ENCODE data around the gene SPATA32. TPM values are rescaled to one million over a fixed set of nuclear protein-coding genes. Genes with fewer than 3 reads are reported as not detected.

The SPATA32 gene
- total RNA-seq, 1 donor from 2014 or later = not detected

DNA sequence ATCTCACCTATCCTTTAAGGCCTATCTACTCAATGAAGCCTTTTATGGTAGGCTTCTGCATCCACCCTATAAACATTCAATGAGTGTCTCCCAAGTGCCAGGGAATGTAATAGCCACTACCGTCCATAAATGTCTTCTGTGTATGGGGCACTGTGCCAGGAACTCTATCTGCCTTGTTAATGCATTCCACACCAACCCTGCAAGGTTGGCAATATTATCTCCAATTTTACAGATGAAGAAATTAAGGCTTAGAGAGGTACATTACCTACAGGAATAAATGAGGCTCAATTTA, 34.9 kb upstream of the SPATA32 start:
- Mint-ChIP-seq H3K9me3 (no peaks in the 10 kb centered on the region), H3K27ac (no peak overlapping the region), H3K27me3 (ENCODE audit: low read depth) (no peaks in the 10 kb centered on the region), H3K4me3 (no peak overlapping the region), H3K4me1 (peaks cover 49% of the 10 kb centered on the region), H3K36me3 (no peaks in the 10 kb centered on the region)
- TF ChIP-seq, protein P1, sequence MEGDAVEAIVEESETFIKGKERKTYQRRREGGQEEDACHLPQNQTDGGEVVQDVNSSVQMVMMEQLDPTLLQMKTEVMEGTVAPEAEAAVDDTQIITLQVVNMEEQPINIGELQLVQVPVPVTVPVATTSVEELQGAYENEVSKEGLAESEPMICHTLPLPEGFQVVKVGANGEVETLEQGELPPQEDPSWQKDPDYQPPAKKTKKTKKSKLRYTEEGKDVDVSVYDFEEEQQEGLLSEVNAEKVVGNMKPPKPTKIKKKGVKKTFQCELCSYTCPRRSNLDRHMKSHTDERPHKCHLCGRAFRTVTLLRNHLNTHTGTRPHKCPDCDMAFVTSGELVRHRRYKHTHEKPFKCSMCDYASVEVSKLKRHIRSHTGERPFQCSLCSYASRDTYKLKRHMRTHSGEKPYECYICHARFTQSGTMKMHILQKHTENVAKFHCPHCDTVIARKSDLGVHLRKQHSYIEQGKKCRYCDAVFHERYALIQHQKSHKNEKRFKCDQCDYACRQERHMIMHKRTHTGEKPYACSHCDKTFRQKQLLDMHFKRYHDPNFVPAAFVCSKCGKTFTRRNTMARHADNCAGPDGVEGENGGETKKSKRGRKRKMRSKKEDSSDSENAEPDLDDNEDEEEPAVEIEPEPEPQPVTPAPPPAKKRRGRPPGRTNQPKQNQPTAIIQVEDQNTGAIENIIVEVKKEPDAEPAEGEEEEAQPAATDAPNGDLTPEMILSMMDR (IDR thresholded peaks at IDR 0.05; ENCODE audit: unreplicated experiment) = no peak
- no peak for DNase-seq (ENCODE audit: low spot score in 2 of 2, unreplicated experiment in 2 of 2)

DNA sequence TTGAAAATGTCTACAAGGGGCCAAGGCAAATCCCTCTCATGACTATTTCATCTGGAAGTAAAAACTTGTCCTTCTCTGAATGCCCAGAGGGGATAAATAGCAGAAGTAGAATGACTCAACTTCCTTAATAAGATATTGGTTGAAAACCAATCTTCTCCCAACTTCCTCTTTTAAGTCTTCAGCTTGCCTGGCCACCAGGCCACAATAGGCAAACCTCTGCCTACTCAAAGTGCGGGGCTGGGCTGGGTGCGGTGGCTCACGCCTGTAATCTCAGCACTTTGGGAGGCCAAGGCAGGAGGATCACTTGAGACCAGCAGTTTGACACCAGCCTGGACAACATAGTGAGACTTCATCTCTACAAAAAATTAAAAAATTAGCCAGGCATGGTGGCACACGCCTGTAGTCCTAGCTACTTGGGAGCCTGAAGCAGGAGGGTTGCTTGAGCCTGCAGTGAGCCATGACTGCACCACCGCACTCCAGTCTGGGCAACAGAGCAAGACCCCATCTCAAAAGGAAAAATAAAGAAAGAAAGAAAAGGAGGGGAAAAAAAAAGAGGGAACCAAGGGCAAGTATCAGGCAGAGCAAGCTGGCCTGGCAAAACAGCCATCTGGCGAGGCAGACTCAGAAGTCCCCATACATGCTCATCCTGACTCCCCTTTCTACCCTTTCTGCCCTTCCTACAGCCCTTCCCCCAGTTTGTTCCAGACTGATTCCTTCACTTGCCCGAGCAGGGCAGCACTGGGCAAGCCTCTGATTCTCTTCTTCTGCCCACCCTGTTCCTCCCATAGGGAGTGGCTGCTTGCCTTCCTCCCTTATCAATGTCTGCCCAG, 34.3 kb upstream of the SPATA32 start:
- TF ChIP-seq, protein P1 (IDR thresholded peaks at IDR 0.05; ENCODE audit: unreplicated experiment) = no peak
- DNase-seq (ENCODE audit: low spot score in 2 of 2, unreplicated experiment in 2 of 2) = no peak
- Mint-ChIP-seq H3K36me3 (no peaks in the 10 kb centered on the region), H3K27ac (no peak overlapping the region), H3K27me3 (ENCODE audit: low read depth) (no peaks in the 10 kb centered on the region), H3K4me3 (no peak overlapping the region), H3K4me1 (peaks cover 49% of the 10 kb centered on the region), H3K9me3 (no peaks in the 10 kb centered on the region)

DNA sequence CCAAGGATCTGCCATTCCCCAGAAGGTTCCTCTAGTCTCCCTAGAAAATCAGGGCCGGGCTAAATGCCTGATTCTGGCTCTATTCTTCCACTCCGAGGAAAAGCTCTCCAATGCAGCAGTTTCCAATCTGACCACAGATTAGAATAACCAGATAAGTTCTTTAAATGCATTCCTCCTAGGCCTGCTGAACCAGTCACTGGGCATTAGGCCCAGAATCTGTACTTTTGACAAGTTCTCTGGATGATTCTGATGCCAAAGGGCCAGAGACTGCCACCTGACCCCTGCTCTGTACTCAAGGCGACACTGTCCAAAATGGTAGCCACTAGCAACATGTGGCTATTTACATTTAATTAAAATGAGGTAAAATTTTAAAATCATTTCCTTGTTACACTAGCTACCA, 32.6 kb upstream of the SPATA32 start:
- TF ChIP-seq, protein P1 (IDR thresholded peaks at IDR 0.05; ENCODE audit: unreplicated experiment) = no peak
- no peaks in the 10 kb centered on the region for H3K27me3 Mint-ChIP-seq (ENCODE audit: low read depth)
- no peaks in the 10 kb centered on the region for H3K9me3 Mint-ChIP-seq
- H3K4me1 Mint-ChIP-seq = peaks cover 44% of the 10 kb centered on the region
- peak overlapping the region; percentile 83 for H3K27ac Mint-ChIP-seq
- peaks cover 4% of the 10 kb centered on the region for H3K36me3 Mint-ChIP-seq
- no peak overlapping the region for H3K4me3 Mint-ChIP-seq
- DNase-seq (ENCODE audit: low spot score in 2 of 2, unreplicated experiment in 2 of 2) = no peak

GRCh38 chr17:45293413-45294211, 31.7 kb upstream of the SPATA32 start:
- H3K27ac Mint-ChIP-seq = peak overlapping the region; percentile 83

GRCh38 chr17:45292696-45293412, 31.0 kb upstream of the SPATA32 start:
- TF ChIP-seq, protein P1 (IDR thresholded peaks at IDR 0.05; ENCODE audit: unreplicated experiment) = no peak
- Mint-ChIP-seq H3K27ac (no peak overlapping the region), H3K4me1 (peaks cover 31% of the 10 kb centered on the region), H3K9me3 (no peaks in the 10 kb centered on the region), H3K4me3 (no peak overlapping the region), H3K36me3 (peaks cover 4% of the 10 kb centered on the region), H3K27me3 (ENCODE audit: low read depth) (no peaks in the 10 kb centered on the region)
- no peak for DNase-seq (ENCODE audit: low spot score in 2 of 2, unreplicated experiment in 2 of 2)

More at GRCh38 chr17:45293413-45294211, 31.7 kb upstream of the SPATA32 start:
- no peak for DNase-seq (ENCODE audit: low spot score in 2 of 2, unreplicated experiment in 2 of 2)
- peaks cover 35% of the 10 kb centered on the region for H3K4me1 Mint-ChIP-seq
- peaks cover 4% of the 10 kb centered on the region for H3K36me3 Mint-ChIP-seq
- no peaks in the 10 kb centered on the region for H3K27me3 Mint-ChIP-seq (ENCODE audit: low read depth)
- no peaks in the 10 kb centered on the region for H3K9me3 Mint-ChIP-seq
- TF ChIP-seq, protein P1 (IDR thresholded peaks at IDR 0.05; ENCODE audit: unreplicated experiment) = no peak
- no peak overlapping the region for H3K4me3 Mint-ChIP-seq

All from mesothelial cell of epicardium (in vitro differentiated cells).